ENCODE measurements around the gene KEL.

Gene KEL

GRCh38 chr7:142908921-142909890 lies 53.0 kb downstream of the KEL start:
- H3K4me3 ChIP-seq (ENCODE audit: low read depth, low read length): no peak overlapping the region
- no peak for TF ChIP-seq CTCF (IDR thresholded peaks at IDR 0.05; ENCODE audit: low read depth, low read length)

- no peak for TF ChIP-seq CTCF (IDR thresholded peaks at IDR 0.05; ENCODE audit: low read depth, low read length)
- no peak overlapping the region for H3K4me3 ChIP-seq (ENCODE audit: low read depth, low read length)
Measured at GRCh38 chr7:142908290-142908689, 53.9 kb downstream of the KEL start.

- no peak overlapping the region for H3K4me3 ChIP-seq (ENCODE audit: low read depth, low read length)
- no peak for TF ChIP-seq CTCF (IDR thresholded peaks at IDR 0.05; ENCODE audit: low read depth, low read length)
Measured at GRCh38 chr7:142906643-142907042, 55.5 kb downstream of the KEL start.

- H3K4me3 ChIP-seq (ENCODE audit: low read depth, low read length): no peak overlapping the region
- no peak for TF ChIP-seq CTCF (IDR thresholded peaks at IDR 0.05; ENCODE audit: low read depth, low read length)
Measured at GRCh38 chr7:142905759-142906158, 56.4 kb downstream of the KEL start.

GRCh38 chr7:142904128-142904527 lies 58.0 kb downstream of the KEL start:
- no peak overlapping the region for H3K4me3 ChIP-seq (ENCODE audit: low read depth, low read length)
- no peak for TF ChIP-seq CTCF (IDR thresholded peaks at IDR 0.05; ENCODE audit: low read depth, low read length)

- no peak overlapping the region for H3K4me3 ChIP-seq (ENCODE audit: low read depth, low read length)
- no peak for TF ChIP-seq CTCF (IDR thresholded peaks at IDR 0.05; ENCODE audit: low read depth, low read length)
Measured at GRCh38 chr7:142901426-142902259, 60.5 kb downstream of the KEL start.
